Skeletal muscle satellite cell (primary cell): Measurements from ENCODE around the gene TIFAB.

Source experiments
- H3K27me3 ChIP-seq: 2 replicates; pipeline ENCODE4 v1.7.0; 2013; ENCODE audit warnings: low read length; ENCODE audit not compliant: control insufficient read depth, insufficient read depth
- H3K36me3 ChIP-seq: 2 replicates; pipeline ENCODE4 v1.7.0; 2013; ENCODE audit warnings: mild to moderate bottlenecking, control low read depth, low read length; ENCODE audit not compliant: insufficient read depth
- H3K4me1 ChIP-seq: 2 replicates; pipeline ENCODE4 v1.7.0; 2013; ENCODE audit warnings: low read length; ENCODE audit not compliant: control insufficient read depth, insufficient read depth
- H3K4me2 ChIP-seq: 2 replicates; pipeline ENCODE4 v1.7.0; 2013; ENCODE audit warnings: mild to moderate bottlenecking, low read length
- H3K4me3 ChIP-seq: 2 replicates; pipeline ENCODE4 v1.7.0; 2013; ENCODE audit warnings: low read length
- H3K9ac ChIP-seq: 2 replicates; pipeline ENCODE4 v1.7.0; 2013; ENCODE audit warnings: mild to moderate bottlenecking, low read depth, low read length, moderate library complexity
- H3K9me3 ChIP-seq: replicated peaks from 2 replicates; pipeline ENCODE4 v1.7.0; 2013; ENCODE audit warnings: mild to moderate bottlenecking, control low read depth, low read length

Gene TIFAB

DNA sequence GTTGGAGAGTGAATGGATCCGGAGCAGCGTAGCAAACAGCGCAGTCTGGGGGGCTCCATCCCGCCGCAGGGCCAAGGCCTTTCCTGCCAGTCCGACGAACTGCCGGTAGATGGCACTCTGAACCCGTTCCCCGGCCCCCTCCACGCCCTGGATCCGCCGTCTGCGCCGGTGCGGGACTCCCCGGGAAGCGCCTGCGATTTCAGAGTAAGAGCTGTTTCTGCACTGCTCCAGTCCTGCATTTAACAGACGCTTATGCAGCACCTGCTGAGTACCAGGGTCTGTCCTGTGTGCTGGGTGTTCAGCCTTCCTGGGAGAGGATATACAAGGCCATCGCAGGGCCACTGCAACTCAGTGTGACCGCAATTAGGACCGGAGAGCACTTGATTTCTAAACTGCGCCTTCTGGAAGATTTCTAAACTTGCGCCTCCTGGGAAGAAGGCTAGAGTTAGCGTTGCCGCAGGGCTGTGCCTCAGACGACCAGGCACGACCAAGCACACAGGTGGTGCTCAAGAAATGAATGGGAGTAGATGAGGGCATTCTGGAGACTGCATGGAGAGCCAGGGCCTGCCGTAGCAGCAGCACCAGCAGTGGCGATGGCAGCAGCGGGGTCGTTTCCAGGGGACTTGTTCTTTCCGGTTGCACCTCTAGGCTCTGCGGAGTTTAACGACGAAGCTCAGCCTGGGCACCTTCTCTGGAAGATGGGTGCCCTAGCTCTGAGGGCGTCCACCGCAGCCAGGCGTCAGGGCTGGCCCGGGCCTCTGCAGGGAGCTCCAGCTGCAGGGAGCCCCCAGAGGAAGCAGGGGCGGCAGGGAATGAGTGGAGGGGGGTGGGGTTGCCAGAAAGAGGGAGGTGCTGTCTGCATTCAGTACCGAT lies 14.3 kb upstream of the TIFAB start:
- Histone ChIP-seq H3K36me3 (no peaks in the 10 kb centered on the region), H3K4me3 (no peak overlapping the region), H3K27me3 (peaks cover 69% of the 10 kb centered on the region), H3K4me2 (peak overlapping the region; percentile 57), H3K9me3 (no peaks in the 10 kb centered on the region), H3K9ac (no peak overlapping the region), H3K4me1 (no peaks in the 10 kb centered on the region)

DNA sequence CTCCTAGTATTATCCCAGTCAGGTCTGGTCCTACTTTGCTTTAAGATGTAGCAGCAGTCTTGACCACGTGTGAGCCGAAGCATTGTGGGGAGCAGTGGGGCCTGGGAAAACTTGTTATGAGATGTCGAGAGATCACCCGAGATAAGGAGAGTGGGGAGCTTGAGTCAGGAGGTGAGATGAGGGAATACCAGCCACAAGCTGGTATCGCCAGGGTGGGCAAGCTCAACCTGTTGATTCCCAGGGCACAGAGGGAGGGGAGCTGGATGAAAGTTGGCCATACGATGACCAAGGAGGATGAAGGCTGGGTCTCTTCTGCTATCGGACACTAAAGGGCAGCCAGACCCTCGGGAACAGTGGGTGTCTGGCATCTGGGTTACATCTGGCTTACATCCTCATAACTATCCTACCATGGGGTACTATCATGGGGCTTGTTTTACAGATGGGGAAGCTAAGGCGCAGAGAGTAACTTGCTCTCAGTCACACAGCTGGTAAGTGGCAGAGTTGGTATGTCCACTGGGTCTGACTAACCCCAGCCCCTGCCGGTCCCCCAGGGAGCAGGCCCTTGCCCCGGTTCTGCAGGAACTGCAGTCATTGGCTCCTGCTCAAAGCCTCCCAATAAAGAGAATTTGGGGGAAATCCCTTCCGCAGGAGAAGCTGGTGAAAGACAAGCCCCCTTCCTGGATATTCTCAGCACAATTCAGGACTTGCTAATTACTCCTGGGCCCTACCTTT lies 13.4 kb upstream of the TIFAB start:
- Histone ChIP-seq H3K9ac (no peak overlapping the region), H3K4me3 (no peak overlapping the region), H3K36me3 (no peaks in the 10 kb centered on the region), H3K27me3 (peaks cover 72% of the 10 kb centered on the region), H3K4me2 (no peak overlapping the region), H3K9me3 (no peaks in the 10 kb centered on the region), H3K4me1 (no peaks in the 10 kb centered on the region)

DNA sequence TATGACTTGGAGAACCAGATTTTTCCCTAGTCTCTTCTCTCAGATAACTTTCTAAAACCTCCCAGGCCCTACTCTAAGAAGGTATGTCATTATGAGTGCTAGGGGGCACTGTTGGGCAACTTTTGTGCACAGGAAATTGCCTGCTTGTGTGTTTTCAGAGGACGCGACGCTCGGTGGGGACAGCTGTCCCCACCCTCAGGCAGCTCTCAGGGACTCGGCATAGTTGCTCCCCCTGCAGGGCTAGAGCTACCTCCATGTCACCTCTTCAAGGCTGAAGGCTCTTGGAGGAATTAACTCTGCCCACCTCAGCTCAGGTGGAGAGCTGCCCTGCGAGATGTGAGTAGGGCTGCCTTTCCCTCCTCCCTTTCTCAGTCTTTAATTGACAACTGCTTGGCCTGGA lies 10.2 kb upstream of the TIFAB start:
- no peak overlapping the region for H3K4me2 ChIP-seq
- H3K36me3 ChIP-seq = no peaks in the 10 kb centered on the region
- H3K4me1 ChIP-seq = peaks cover 4% of the 10 kb centered on the region
- peaks cover 64% of the 10 kb centered on the region for H3K27me3 ChIP-seq
- H3K4me3 ChIP-seq = no peak overlapping the region
- H3K9ac ChIP-seq = no peak overlapping the region
- H3K9me3 ChIP-seq = no peaks in the 10 kb centered on the region

DNA sequence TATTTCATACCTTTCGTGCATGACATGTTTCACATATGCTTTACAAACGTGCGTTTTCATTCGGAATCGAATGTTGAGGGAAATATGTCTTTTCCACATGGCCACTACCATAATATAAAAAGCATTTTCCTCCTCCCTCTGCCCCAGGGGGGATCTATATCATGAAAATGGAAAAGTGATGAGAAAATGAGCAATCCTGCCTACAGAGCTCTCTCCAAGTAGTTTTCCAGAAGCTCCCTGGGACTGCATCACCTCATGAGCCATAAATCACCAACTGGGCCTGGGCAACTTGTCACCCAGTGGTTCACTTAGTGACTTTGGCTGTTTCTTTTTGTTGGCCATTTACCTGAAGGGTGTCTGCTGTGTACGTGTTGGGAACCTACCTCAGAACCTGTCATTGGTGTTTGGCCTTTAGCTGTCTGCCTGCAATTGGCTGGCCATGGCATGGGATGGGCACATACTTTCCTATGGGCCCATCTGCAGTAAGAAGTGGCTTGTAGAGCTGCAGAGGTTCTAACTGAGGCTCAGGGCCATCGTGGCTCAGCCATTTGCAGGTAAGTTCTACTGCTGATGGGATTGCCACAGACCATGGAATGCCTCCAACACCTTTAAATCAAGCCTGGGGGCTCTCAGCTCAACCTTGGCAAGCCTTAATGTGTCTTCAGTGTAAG lies 9.5 kb upstream of the TIFAB start:
- Histone ChIP-seq H3K9ac (no peak overlapping the region), H3K4me2 (no peak overlapping the region), H3K9me3 (no peaks in the 10 kb centered on the region), H3K4me3 (no peak overlapping the region), H3K27me3 (peaks cover 57% of the 10 kb centered on the region), H3K4me1 (peaks cover 6% of the 10 kb centered on the region), H3K36me3 (no peaks in the 10 kb centered on the region)

DNA sequence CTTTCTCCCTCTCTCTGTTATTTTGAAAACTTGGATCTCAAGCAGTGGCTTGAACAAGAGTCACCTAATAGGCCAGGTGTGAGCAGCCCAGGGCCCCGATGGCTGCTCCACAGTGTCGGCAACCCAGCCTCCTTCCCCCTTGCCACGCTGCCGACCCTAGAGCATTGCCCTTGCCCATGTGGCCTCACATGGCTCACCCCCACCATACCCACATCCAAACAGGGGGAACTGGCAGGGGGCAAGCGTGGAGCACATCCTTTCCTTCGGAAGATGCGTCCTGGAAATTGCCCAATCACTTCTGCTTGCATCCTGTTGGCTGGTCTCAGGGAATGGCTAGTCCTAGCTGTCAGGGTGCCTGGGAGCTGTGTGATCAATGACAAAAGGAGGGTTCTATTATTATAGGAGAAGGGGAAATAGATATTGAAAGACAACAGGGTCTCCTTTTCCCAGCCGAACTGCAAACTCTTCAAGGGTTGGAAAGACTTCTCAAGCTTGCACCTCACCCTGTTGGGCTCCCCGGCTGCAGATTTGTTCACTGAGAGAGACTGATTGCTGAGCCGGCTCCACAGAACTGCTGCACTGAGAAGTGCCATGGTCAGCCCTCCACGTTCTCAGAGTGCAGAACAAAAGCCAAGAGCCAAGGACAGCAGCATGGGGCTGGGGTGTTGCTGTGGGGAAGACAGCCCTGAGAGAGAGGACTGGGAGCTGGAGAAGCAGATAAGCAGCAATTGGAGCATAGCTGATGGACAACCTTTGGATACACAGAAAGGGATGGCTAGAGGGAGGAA lies 8.3 kb upstream of the TIFAB start:
- Histone ChIP-seq H3K27me3 (peaks cover 53% of the 10 kb centered on the region), H3K9me3 (no peaks in the 10 kb centered on the region), H3K4me2 (no peak overlapping the region), H3K4me3 (no peak overlapping the region), H3K36me3 (no peaks in the 10 kb centered on the region), H3K9ac (no peak overlapping the region), H3K4me1 (peaks cover 17% of the 10 kb centered on the region)

DNA sequence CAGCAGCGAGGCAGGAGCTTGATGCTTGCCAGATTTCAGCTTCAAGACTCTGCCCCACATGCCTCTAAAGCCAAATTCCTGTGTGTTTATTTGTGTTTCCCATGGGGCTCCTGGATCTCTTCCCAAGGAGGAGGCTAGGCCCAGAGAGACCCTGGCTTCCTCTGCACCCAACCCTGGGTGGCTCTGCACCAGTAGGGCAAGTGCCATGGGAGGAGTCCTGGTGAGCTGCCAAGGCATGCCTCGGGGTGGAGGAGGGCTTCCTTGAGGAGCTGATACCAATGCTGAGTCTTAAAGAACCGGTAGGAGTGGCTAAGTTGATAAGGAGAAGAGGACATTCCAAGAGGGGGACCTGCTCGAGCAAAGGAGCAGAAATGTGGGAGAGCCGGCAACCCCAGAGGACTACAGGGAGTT lies 6.8 kb upstream of the TIFAB start:
- H3K36me3 ChIP-seq = no peaks in the 10 kb centered on the region
- peaks cover 46% of the 10 kb centered on the region for H3K27me3 ChIP-seq
- H3K4me3 ChIP-seq = no peak overlapping the region
- H3K4me1 ChIP-seq = peaks cover 17% of the 10 kb centered on the region
- no peak overlapping the region for H3K9ac ChIP-seq
- H3K4me2 ChIP-seq = no peak overlapping the region
- no peaks in the 10 kb centered on the region for H3K9me3 ChIP-seq

DNA sequence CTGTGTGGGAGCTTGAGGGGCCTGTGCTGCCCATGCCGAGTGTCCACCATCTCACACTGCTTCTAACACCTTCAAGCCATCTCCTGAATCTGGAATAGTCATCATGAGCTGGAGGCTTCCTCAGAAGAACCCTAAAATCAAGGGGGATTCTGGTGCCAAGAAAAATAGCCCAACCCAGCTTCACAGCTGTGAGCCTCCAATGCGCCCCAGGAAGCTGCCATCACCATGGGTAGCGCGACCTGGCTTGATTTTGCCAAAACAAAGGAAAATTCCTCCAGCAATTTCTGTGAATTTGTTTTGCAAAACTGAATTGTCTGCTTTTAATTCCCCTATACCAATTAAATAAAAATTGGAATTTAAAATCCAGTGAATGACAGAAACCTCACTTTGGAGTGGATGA lies 6.2 kb upstream of the TIFAB start:
- peaks cover 44% of the 10 kb centered on the region for H3K27me3 ChIP-seq
- H3K4me1 ChIP-seq = peaks cover 17% of the 10 kb centered on the region

DNA sequence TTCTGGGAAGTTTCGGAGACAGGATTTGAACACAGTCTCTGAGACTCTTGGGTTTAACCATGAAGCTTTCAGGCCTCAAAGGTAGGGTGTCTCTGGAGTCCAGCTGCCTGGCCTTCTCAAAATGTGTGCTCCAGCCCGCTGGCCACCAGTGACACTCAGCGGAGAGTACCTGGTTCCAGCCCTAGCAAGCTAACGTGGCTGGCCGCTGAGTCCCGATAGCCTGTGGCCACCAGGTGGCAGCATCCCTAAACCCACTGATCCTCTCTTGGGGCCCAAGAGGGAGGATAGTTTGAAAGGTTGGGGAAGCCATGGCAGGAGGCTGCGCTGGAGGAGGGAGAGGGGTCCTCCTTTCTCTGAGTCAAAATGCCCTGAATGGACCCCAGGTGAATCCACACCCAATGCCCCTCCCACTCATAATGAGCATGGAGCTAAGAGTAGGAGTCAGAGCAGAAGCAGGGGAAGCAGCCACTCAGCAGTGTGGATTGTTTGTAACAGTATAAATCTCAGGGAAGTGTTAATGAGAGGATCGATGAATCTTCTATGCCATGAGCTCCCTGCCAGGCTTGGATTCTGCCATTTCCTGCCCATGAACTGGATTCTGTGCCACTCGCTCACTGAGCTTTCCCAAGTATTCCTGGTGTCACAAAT lies 5.4 kb upstream of the TIFAB start:
- Histone ChIP-seq H3K27me3 (peaks cover 47% of the 10 kb centered on the region), H3K4me2 (no peak overlapping the region), H3K9ac (no peak overlapping the region), H3K36me3 (no peaks in the 10 kb centered on the region), H3K4me3 (no peak overlapping the region), H3K4me1 (peaks cover 17% of the 10 kb centered on the region), H3K9me3 (no peaks in the 10 kb centered on the region)

More for the DNA sequence above, 6.2 kb upstream of the TIFAB start:
- H3K9me3 ChIP-seq = no peaks in the 10 kb centered on the region
- H3K4me2 ChIP-seq = no peak overlapping the region
- no peaks in the 10 kb centered on the region for H3K36me3 ChIP-seq
- no peak overlapping the region for H3K4me3 ChIP-seq
- H3K9ac ChIP-seq = no peak overlapping the region

DNA sequence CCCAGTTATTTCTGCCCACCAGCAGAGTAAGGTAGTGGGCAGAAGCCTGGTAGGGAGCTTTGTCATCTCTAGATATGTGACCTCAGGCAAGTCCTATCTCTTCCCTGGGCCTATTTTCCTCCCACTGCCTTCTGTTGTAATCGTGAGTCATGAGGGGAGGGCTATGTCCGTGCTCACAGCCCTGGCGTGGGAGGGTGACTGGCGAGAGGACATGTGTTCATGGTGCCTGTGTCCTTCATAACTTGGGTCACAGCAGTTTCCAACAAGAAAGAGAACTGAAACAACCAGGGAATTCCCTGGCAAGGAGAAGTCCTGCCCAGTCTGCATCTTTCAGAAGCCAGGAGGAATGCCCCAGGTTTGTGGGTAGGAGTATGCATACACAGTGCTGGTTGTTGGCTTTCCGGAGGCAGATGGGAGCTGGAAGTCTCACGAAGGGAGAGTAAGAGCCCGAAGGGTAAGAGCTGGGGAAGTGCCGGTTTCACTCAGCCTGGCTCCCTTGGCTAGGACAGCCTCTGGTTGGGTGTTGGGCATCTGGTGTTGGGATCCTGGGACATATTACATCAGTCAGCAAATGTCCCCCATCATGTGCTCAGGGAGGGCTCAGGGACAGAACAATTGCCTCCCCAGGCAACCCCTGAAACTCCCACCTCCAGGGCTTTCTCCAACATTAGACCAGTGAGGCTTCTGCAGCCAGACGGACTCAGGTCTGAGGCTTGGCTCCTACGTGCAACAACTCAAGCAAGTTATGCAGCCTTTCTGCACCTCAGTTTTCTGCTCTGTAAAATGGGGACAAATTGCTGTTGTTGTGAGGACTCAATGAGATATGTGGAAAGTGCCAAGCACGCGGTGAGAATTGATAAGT lies 4.3 kb upstream of the TIFAB start:
- H3K4me3 ChIP-seq = peak overlapping the region; percentile 40

DNA sequence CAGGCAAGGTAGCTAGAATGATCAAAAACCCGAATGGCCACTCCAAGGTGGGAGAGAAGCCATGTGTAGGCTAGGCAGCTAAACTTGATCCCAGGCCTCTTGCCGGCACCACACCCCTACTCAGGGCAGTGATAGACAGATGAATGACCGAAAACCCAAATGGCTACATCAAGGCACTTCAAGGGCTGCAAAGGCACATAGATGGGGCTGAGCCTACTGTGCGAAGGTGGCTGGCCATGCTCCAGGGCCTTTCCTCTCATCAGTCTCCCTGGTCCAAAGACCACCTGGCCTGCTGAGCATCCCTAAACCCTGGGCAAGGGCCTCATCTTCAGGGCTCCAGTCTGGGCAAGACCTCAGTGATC lies 3.7 kb upstream of the TIFAB start:
- peak overlapping the region; percentile 75 for H3K4me2 ChIP-seq
- peaks cover 47% of the 10 kb centered on the region for H3K27me3 ChIP-seq
- peaks cover 17% of the 10 kb centered on the region for H3K4me1 ChIP-seq
- no peaks in the 10 kb centered on the region for H3K9me3 ChIP-seq
- H3K9ac ChIP-seq = no peak overlapping the region
- H3K36me3 ChIP-seq = no peaks in the 10 kb centered on the region
- no peak overlapping the region for H3K4me3 ChIP-seq

More for the DNA sequence above, 4.3 kb upstream of the TIFAB start:
- Histone ChIP-seq H3K9me3 (no peaks in the 10 kb centered on the region), H3K36me3 (no peaks in the 10 kb centered on the region), H3K27me3 (peaks cover 49% of the 10 kb centered on the region), H3K9ac (no peak overlapping the region), H3K4me1 (peaks cover 17% of the 10 kb centered on the region), H3K4me2 (peak overlapping the region; percentile 75)
